Middle frontal gyrus (tissue), 1 donor: ENCODE measurements around the gene FAM171A2.
A peak's percentile ranks its signal among the peaks of the same experiment; 100 is the strongest.

Experiments
- DNase-seq: peaks from one replicate; pipeline ENCODE4 v3.0.0-alpha.2; 2015; ENCODE audit warnings: low spot score; ENCODE audit errors: extremely low spot score

The FAM171A2 gene

DNA sequence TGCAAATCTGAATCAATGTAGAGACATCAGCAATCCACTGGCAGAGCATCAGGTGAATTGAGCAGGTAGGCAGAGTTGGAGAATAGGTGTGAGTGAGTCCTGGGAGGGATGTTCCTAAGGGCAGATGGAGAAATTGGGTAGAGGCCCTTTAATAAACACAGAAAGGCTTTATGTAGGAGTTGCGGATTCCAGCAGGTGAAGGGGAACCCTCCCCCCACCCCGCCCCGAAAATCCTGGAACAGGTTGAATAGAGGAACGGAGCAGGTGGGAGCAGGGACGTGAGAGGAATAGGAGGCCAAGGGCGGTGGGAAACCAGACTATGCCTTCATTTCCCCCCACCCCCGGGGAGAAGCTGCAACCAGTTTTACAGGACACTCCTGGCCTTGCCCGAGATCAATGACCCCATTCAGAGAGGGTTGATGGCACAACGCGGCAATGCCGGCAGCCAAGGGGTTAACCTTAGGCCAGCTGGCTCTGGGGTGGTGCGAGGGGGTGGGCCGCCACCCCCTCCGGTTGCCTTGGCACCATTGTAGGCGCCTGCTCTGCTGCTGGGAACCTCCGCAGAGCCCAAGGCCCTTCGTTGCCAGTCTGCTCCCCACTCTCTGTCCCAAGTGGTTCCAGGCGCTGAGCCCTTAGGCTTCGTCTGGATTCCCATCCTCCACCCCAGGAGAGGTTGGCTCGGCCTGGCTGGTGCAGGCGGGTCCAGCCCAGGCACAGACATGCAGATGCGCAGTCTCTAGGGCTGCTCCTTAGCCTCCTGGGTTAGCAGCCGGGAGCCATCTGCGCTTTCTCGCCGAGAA lies 56.1 kb downstream of the FAM171A2 start:
- peak; percentile 53 for DNase-seq

DNA sequence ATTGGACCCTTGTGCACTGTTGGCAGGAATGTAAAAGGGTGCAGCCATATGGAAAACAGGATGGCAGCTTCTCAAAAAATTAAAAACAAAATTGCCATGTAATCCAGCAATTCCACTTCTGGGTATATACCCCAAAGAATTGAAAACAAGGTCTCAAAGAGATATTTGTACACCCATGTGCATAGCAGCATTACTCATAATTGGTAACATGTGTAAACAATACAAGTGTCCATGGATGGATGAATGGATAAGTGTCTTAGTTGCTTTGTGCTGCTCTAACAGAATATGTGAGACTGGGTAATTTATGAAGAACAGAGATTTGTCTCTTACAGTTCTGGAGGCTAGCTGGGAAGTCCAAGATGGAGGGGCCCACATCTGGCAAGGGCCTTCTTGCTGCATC lies 59.0 kb downstream of the FAM171A2 start:
- no peak for DNase-seq
